K562 (cell line): ENCODE results near the gene LYVE1. TPM values are rescaled to one million over a fixed set of nuclear protein-coding genes. Genes with fewer than 3 reads are reported as not detected.

ENCODE experiments used
- CLOCK ChIP-seq: fragments of 250-450 bp; sonication (Bioruptor Pico); IDR thresholded peaks from 2 replicates; pipeline ENCODE4 v1.4.0; 2020; ENCODE audit warnings: mild to moderate bottlenecking, moderate library complexity, borderline replicate concordance
- E2F3 ChIP-seq: fragments of 250-450 bp; sonication (Bioruptor Pico); IDR thresholded peaks from 2 replicates; pipeline ENCODE4 v1.4.0; 2020; ENCODE audit warnings: mild to moderate bottlenecking
- FOXK2 ChIP-seq, 2 experiments: fragments of 450-650 bp; IDR thresholded peaks in 1 of 2; conservative IDR thresholded peaks in 1 of 2; 2 replicates each; pipeline ENCODE4 v1.6.1; 2016; ENCODE audit warnings: low read depth in 2 of 2, mild to moderate bottlenecking in 1 of 2
- KDM1A ChIP-seq, 2 experiments: fragments of 450-650 bp; IDR thresholded peaks; 2 replicates each; pipeline ENCODE4 v1.6.1; 2016; ENCODE audit warnings: mild to moderate bottlenecking in 2 of 2
- MYNN ChIP-seq, 2 experiments: sonication (generic); formaldehyde crosslinking in 1 of 2; IDR thresholded peaks; 2 replicates each; pipeline versions ENCODE4 v1.5.0 to v1.6.1; 2016 to 2020; ENCODE audit warnings: antibody characterized with exemption in 1 of 2, missing genetic modification reagents in 1 of 2
- RFX7 ChIP-seq: fragments of 250-450 bp; sonication (Bioruptor Pico); IDR thresholded peaks from 2 replicates; pipeline ENCODE4 v1.5.1; 2021; ENCODE audit warnings: mild to moderate bottlenecking
- THAP7 ChIP-seq: fragments of 250-450 bp; sonication (Bioruptor Pico); IDR thresholded peaks from 2 replicates; pipeline ENCODE4 v1.5.0; 2021
- ZBTB7A ChIP-seq: IDR thresholded peaks from 2 replicates; pipeline ENCODE4 v1.6.1; 2011; ENCODE audit warnings: low read depth, mild to moderate bottlenecking, low read length, moderate library complexity, borderline replicate concordance; ENCODE audit not compliant: control insufficient read depth
- ZNF589 ChIP-seq: fragments of 200-800 bp; sonication (Bioruptor generic); IDR thresholded peaks from 2 replicates; pipeline ENCODE4 v1.6.1; 2016; ENCODE audit warnings: low read depth, missing genetic modification characterization, missing compliant biosample characterization
- polyA plus RNA-seq, 8 experiments: library from polyadenylated mRNA; depleted of rRNA in 4 of 8; stranded (reverse) in 5 of 8; unstranded in 3 of 8; fragments of >200 nt; fragmentation: Nextera tagmentation in 2 of 8; fragmentation: Illumina TruSeq in 1 of 8; extraction: Ambion mirVana in 2 of 8; extraction: Trizol in 1 of 8; gene quantifications; 2 replicates each; pipeline versions ENCODE4 v1.2.1 to v1.2.3, GENCODE V29; 2011 to 2014; ENCODE audit warnings: inconsistent platforms in 1 of 8, missing spikeins in 1 of 8
- total RNA-seq, 7 experiments: library from RNA; depleted of rRNA in 6 of 7; stranded (reverse); fragments of >200 nt in 6 of 7; fragmentation: Illumina TruSeq in 2 of 7; extraction: Trizol in 2 of 7; gene quantifications; 2 replicates each; pipeline versions ENCODE4 v1.2.1 to v1.2.3, GENCODE V29; 2011 to 2021; ENCODE audit warnings: low replicate concordance in 1 of 7

Gene LYVE1
- total and polyA plus RNA-seq, 9 of the 15 experiments (the other 6 are each of a cell fraction or from before 2014, with no cell fraction given) = 0.06 to 1.1 (median 0.14) TPM; not detected in 1

GRCh38 chr11:10568486-10568941 lies at the start of gene LYVE1 (continued):
- TF ChIP-seq KDM1A (IDR thresholded peaks at IDR 0.05) = no peak
- no peak for TF ChIP-seq RFX7 (CRISPR knock-in tag)
- no peak for TF ChIP-seq MYNN (IDR thresholded peaks at IDR 0.05)
- TF ChIP-seq MYNN (CRISPR knock-in tag; IDR thresholded peaks at IDR 0.05) = no peak
- no peak for TF ChIP-seq ZBTB7A
- TF ChIP-seq THAP7 (CRISPR knock-in tag) = no peak
- TF ChIP-seq FOXK2 (conservative IDR thresholded peaks at IDR 0.05 in 1 of 2, IDR thresholded peaks at IDR 0.05 in 1 of 2; ENCODE audit: low read depth in 2 of 2) = no peak
- no peak for TF ChIP-seq ZNF589 (CRISPR knock-in tag)
- TF ChIP-seq CLOCK (CRISPR knock-in tag) = no peak
- no peak for TF ChIP-seq E2F3 (CRISPR knock-in tag)
